ENCODE data around the gene FAM81B. TPM values are rescaled to one million over a fixed set of nuclear protein-coding genes. Genes with fewer than 3 reads are reported as not detected.

Gene FAM81B
- total RNA-seq, 1 donor from 2014 or later, result not detected

DNA sequence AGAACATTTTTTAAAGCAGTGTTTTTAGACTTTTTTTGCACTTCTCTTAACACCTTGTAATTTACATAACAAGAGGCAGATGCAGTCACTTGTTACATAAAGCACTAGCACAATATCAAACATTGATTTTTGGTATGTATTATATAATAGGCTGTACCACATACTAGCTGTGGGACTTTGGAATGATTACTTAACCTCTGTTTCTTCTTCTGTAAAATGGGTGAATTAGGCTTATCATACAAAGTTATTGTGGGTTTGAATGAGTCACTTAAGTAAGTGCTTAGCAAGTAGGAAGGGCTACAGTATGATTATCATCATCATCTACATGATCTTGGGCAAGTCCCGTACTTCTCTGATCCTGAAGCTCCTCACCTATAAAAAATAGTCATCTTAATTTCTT is 2.1 kb downstream of the FAM81B start:
- Histone ChIP-seq H3K27me3 (no peaks in the 10 kb centered on the region), H3K9ac (no peak overlapping the region), H3K36me3 (no peaks in the 10 kb centered on the region), H3K4me3 (no peak overlapping the region), H3K9me3 (ENCODE audit: low read depth) (no peaks in the 10 kb centered on the region), H3K27ac (no peak overlapping the region), H2AFZ (replicated peaks) (no peak overlapping the region), H3K4me1 (no peaks in the 10 kb centered on the region), H3K79me2 (ENCODE audit: low read depth) (no peaks in the 10 kb centered on the region), H3F3A (ENCODE audit: low read depth) (no peaks in the 10 kb centered on the region), H4K20me1 (ENCODE audit: low read depth) (no peaks in the 10 kb centered on the region), H3K4me2 (no peak overlapping the region)
- Mint-ChIP-seq H3K27me3 (ENCODE audit: insufficient read depth, low read depth) (peaks cover 3% of the 10 kb centered on the region), H3K4me3 (no peak overlapping the region), H3K27ac (no peak overlapping the region), H3K36me3 (no peaks in the 10 kb centered on the region), H3K4me1 (peaks cover 7% of the 10 kb centered on the region), H3K9me3 (no peaks in the 10 kb centered on the region)
- no peak for TF ChIP-seq EZH2phosphoT487 (IDR thresholded peaks at IDR 0.05)
- TF ChIP-seq, protein P1, sequence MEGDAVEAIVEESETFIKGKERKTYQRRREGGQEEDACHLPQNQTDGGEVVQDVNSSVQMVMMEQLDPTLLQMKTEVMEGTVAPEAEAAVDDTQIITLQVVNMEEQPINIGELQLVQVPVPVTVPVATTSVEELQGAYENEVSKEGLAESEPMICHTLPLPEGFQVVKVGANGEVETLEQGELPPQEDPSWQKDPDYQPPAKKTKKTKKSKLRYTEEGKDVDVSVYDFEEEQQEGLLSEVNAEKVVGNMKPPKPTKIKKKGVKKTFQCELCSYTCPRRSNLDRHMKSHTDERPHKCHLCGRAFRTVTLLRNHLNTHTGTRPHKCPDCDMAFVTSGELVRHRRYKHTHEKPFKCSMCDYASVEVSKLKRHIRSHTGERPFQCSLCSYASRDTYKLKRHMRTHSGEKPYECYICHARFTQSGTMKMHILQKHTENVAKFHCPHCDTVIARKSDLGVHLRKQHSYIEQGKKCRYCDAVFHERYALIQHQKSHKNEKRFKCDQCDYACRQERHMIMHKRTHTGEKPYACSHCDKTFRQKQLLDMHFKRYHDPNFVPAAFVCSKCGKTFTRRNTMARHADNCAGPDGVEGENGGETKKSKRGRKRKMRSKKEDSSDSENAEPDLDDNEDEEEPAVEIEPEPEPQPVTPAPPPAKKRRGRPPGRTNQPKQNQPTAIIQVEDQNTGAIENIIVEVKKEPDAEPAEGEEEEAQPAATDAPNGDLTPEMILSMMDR (IDR thresholded peaks at IDR 0.05), result no peak
- no peak for TF ChIP-seq EZH2 (IDR thresholded peaks at IDR 0.05)
- no peak for DNase-seq (ENCODE audit: low spot score)

DNA sequence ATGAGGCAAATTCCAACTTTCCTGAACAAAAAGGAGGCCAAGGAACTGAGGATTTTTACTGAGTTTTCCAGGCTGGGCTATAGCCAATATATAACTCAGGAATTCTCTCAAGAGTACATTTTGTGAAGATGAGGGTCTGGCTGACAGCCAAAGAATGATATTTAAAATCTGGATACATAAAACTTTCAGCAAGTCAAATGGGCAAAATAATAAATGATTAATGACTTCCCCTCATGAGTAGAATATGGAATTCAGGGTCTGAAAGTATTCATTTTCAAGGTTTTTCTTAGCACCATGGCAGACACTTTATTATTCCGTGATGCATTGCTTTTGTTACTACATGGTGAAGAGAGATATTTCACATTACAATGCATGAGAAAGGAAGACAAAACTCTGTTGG is 7.8 kb downstream of the FAM81B start:
- no peaks in the 10 kb centered on the region for H3K36me3 ChIP-seq
- no peaks in the 10 kb centered on the region for H3K79me2 ChIP-seq (ENCODE audit: low read depth)
- no peaks in the 10 kb centered on the region for H3K27me3 ChIP-seq
- no peaks in the 10 kb centered on the region for H3K4me1 ChIP-seq
- no peak for TF ChIP-seq EZH2phosphoT487 (IDR thresholded peaks at IDR 0.05)
- TF ChIP-seq EZH2 (IDR thresholded peaks at IDR 0.05), result no peak
- TF ChIP-seq, protein P1 (IDR thresholded peaks at IDR 0.05), result no peak
- H3K4me3 Mint-ChIP-seq, result no peak overlapping the region
- no peak for DNase-seq (ENCODE audit: low spot score)
- no peaks in the 10 kb centered on the region for H3F3A ChIP-seq (ENCODE audit: low read depth)
- peaks cover 2% of the 10 kb centered on the region for H3K27me3 Mint-ChIP-seq (ENCODE audit: insufficient read depth, low read depth)
- H2AFZ ChIP-seq (replicated peaks), result no peak overlapping the region
- H3K4me1 Mint-ChIP-seq, result peaks cover 17% of the 10 kb centered on the region
- H3K4me2 ChIP-seq, result no peak overlapping the region
- no peaks in the 10 kb centered on the region for H3K9me3 ChIP-seq (ENCODE audit: low read depth)
- H3K9me3 Mint-ChIP-seq, result no peaks in the 10 kb centered on the region
- no peak overlapping the region for H3K27ac Mint-ChIP-seq
- H3K27ac ChIP-seq, result no peak overlapping the region
- no peak overlapping the region for H3K9ac ChIP-seq
- no peaks in the 10 kb centered on the region for H3K36me3 Mint-ChIP-seq
- H3K4me3 ChIP-seq, result no peak overlapping the region
- H4K20me1 ChIP-seq (ENCODE audit: low read depth), result no peaks in the 10 kb centered on the region

DNA sequence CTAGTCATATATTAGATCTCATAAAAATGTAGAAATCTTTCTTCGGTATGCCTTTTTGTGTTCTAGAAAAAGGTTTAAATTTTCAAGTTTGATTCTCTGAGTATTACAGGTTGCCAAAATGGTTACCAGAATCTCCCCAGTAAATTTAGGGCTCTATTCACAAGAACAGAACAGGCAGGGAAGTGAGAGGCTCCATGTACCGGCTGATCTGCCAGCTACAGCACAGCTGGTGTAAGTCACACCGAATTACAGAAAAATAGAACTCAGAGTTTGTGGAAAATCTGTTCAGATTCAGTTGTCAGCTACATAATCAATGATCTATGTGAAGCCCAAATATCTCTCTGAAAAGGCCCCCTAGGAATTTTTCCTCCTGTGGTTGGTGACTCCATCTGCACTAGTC is 10.5 kb downstream of the FAM81B start:
- no peak for DNase-seq (ENCODE audit: low spot score)
- Histone ChIP-seq H2AFZ (replicated peaks) (no peak overlapping the region), H3K4me2 (no peak overlapping the region), H3K79me2 (ENCODE audit: low read depth) (no peaks in the 10 kb centered on the region), H3K4me1 (no peaks in the 10 kb centered on the region), H3F3A (ENCODE audit: low read depth) (no peaks in the 10 kb centered on the region), H3K9me3 (ENCODE audit: low read depth) (no peaks in the 10 kb centered on the region), H3K27ac (no peak overlapping the region), H4K20me1 (ENCODE audit: low read depth) (no peaks in the 10 kb centered on the region), H3K36me3 (no peaks in the 10 kb centered on the region), H3K9ac (no peak overlapping the region), H3K27me3 (no peaks in the 10 kb centered on the region), H3K4me3 (no peak overlapping the region)
- Mint-ChIP-seq H3K4me3 (no peak overlapping the region), H3K4me1 (peaks cover 17% of the 10 kb centered on the region), H3K36me3 (no peaks in the 10 kb centered on the region), H3K27ac (peak overlapping the region; percentile 86), H3K9me3 (no peaks in the 10 kb centered on the region), H3K27me3 (ENCODE audit: insufficient read depth, low read depth) (peaks cover 2% of the 10 kb centered on the region)
- TF ChIP-seq EZH2 (IDR thresholded peaks at IDR 0.05) (no peak), EZH2phosphoT487 (IDR thresholded peaks at IDR 0.05) (no peak)
- TF ChIP-seq, protein P1 (IDR thresholded peaks at IDR 0.05), result no peak

Data from neural progenitor cell (in vitro differentiated cells).